ENCODE results near the gene PSRC1. TPM values are rescaled to one million over a fixed set of nuclear protein-coding genes. Genes with fewer than 3 reads are reported as not detected.

The PSRC1 gene
- total and polyA plus RNA-seq, 2 experiments from 2014 or later = 55.0 to 61.1 TPM

DNA sequence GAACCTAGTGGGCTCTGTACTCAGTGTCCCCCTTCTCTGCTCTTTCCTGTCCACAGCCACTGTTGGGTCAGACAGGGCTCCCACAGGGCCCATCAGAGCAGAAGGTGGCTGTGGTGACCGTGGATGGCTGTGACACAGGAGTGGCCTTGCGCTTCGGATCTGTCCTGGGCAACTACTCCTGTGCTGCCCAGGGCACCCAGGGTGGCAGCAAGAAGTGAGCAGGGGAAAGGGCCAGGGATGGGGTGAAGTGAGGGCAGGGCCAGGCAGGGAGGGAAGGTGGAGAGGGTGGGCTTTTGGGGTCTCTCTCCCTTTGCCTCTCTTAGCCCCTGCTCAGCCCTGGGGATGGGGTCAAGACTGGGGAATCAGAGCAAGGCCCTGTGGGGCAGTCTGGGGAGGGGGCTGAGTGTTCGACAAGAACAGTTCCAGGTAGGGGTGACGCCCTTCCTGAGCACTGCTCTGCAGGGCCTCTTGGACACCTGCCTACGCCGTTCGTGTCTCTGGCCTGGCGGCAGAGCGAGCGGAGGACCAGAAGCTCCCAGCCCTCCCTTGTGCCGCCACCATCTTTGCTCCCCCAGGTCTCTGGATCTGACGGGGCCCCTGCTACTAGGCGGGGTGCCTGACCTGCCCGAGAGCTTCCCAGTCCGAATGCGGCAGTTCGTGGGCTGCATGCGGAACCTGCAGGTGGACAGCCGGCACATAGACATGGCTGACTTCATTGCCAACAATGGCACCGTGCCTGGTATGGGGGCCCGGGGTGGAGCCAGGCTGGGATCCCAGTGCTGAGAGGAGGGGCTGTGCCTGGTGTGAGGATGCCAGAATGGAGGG is 20.5 kb downstream of the PSRC1 start (continued):
- TF ChIP-seq JUNB (IDR thresholded peaks at IDR 0.05; ENCODE audit: unreplicated experiment) (no peak), NANOG (IDR thresholded peaks at IDR 0.05; ENCODE audit: borderline replicate concordance) (no peak), STAT1 (IDR thresholded peaks at IDR 0.05; ENCODE audit: unreplicated experiment) (no peak), ZNF331 (CRISPR knock-in tag; IDR thresholded peaks at IDR 0.05; ENCODE audit: low read depth) (no peak), EZH2 (IDR thresholded peaks at IDR 0.05; ENCODE audit: low read depth, unreplicated experiment) (no peak), CREB1 (CRISPR knock-in tag; IDR thresholded peaks at IDR 0.05; ENCODE audit: low read depth) (no peak), POLR2AphosphoS5 (IDR thresholded peaks at IDR 0.05; ENCODE audit: low read depth) (no peak), EZH2phosphoT487 (IDR thresholded peaks at IDR 0.05; ENCODE audit: unreplicated experiment) (no peak)
- TF ChIP-seq, protein P1, sequence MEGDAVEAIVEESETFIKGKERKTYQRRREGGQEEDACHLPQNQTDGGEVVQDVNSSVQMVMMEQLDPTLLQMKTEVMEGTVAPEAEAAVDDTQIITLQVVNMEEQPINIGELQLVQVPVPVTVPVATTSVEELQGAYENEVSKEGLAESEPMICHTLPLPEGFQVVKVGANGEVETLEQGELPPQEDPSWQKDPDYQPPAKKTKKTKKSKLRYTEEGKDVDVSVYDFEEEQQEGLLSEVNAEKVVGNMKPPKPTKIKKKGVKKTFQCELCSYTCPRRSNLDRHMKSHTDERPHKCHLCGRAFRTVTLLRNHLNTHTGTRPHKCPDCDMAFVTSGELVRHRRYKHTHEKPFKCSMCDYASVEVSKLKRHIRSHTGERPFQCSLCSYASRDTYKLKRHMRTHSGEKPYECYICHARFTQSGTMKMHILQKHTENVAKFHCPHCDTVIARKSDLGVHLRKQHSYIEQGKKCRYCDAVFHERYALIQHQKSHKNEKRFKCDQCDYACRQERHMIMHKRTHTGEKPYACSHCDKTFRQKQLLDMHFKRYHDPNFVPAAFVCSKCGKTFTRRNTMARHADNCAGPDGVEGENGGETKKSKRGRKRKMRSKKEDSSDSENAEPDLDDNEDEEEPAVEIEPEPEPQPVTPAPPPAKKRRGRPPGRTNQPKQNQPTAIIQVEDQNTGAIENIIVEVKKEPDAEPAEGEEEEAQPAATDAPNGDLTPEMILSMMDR (conservative IDR thresholded peaks at IDR 0.05; ENCODE audit: low read depth in 2 of 2) = no peak
- TF ChIP-seq, protein P2, sequence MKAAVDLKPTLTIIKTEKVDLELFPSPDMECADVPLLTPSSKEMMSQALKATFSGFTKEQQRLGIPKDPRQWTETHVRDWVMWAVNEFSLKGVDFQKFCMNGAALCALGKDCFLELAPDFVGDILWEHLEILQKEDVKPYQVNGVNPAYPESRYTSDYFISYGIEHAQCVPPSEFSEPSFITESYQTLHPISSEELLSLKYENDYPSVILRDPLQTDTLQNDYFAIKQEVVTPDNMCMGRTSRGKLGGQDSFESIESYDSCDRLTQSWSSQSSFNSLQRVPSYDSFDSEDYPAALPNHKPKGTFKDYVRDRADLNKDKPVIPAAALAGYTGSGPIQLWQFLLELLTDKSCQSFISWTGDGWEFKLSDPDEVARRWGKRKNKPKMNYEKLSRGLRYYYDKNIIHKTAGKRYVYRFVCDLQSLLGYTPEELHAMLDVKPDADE (IDR thresholded peaks at IDR 0.05) = no peak

DNA sequence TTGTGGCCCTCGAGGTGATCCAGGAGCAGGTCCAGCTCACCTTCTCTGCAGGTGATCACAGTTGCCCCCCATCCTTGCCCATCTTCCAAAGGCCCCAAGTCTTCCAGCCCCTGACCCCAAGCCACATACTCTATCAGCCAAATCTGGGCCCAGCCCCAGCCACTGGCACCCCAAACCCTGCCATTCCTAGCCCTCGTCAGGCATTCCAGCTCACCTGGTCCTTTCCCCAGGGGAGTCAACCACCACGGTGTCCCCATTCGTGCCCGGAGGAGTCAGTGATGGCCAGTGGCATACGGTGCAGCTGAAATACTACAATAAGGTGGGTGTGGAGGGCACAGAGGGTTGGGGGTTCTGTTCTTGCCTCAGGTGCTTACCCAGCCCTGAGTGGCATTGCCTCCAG is 21.4 kb downstream of the PSRC1 start:
- DNase-seq (ENCODE audit: low spot score) (no peak), ATAC-seq (no peak)
- peaks cover 3% of the 10 kb centered on the region; the same call in 2 of the 3 replicates for H3K36me3 Mint-ChIP-seq (ENCODE audit: low read depth)
- H3K4me1 ChIP-seq (ENCODE audit: insufficient read depth) = no peaks in the 10 kb centered on the region; the same call in 1 of the 2 replicates
- no peak overlapping the region for H3K4me3 Mint-ChIP-seq
- H3K4me1 Mint-ChIP-seq = peaks cover 22% of the 10 kb centered on the region
- no peak overlapping the region for H3K27ac Mint-ChIP-seq
- H3F3A ChIP-seq (replicated peaks; ENCODE audit: low read depth) = 0 out of 2 replicates have a peak, but pooled peaks cover 5% of the 10 kb centered on the region
- no peaks in the 10 kb centered on the region; the same call in 1 of the 3 replicates for H3K9me3 Mint-ChIP-seq
- H3K36me3 ChIP-seq (ENCODE audit: insufficient read depth) = no peaks in the 10 kb centered on the region; the same call in 1 of the 2 replicates
- no peak overlapping the region for H3K27ac ChIP-seq (ENCODE audit: low read depth)
- peaks cover 10% of the 10 kb centered on the region for H3K27me3 Mint-ChIP-seq (ENCODE audit: insufficient read depth, low read depth, poor library complexity)
- H2AFZ ChIP-seq = no peak overlapping the region
- no peak overlapping the region for H3K4me2 ChIP-seq
- H3K9me2 ChIP-seq (ENCODE audit: insufficient read depth) = no peaks in the 10 kb centered on the region
- 0 out of 2 replicates have a peak, but pooled peaks cover under 1% of the 10 kb centered on the region for H3K79me2 ChIP-seq (replicated peaks; ENCODE audit: insufficient read depth)
- no peaks in the 10 kb centered on the region for H3K27me3 ChIP-seq (ENCODE audit: insufficient read depth)
- no peak overlapping the region for H3K4me3 ChIP-seq
- H4K20me1 ChIP-seq (replicated peaks; ENCODE audit: insufficient read depth) = no peaks in the 10 kb centered on the region; the same call in 1 of the 2 replicates
- TF ChIP-seq CREB1 (CRISPR knock-in tag; IDR thresholded peaks at IDR 0.05; ENCODE audit: low read depth) (no peak), STAT1 (IDR thresholded peaks at IDR 0.05; ENCODE audit: unreplicated experiment) (no peak), EZH2 (IDR thresholded peaks at IDR 0.05; ENCODE audit: low read depth, unreplicated experiment) (no peak), JUNB (IDR thresholded peaks at IDR 0.05; ENCODE audit: unreplicated experiment) (no peak), ZNF114 (CRISPR knock-in tag; IDR thresholded peaks at IDR 0.05) (no peak)
- TF ChIP-seq, protein P2 (IDR thresholded peaks at IDR 0.05) = no peak
- TF ChIP-seq, protein P1 (conservative IDR thresholded peaks at IDR 0.05; ENCODE audit: low read depth in 2 of 2) = no peak

All from GM23338 (cell line).